Mucosa of stomach (tissue), 1 donor: ENCODE results near the gene PRICKLE2.

Experiments used
- H3K27me3 ChIP-seq: one replicate; pipeline ENCODE4 v1.7.0; 2013; ENCODE audit warnings: mild to moderate bottlenecking, low read length; ENCODE audit not compliant: control insufficient read depth, insufficient read depth
- H3K36me3 ChIP-seq: one replicate; pipeline ENCODE4 v1.7.0; 2013; ENCODE audit warnings: low read length; ENCODE audit not compliant: control insufficient read depth, insufficient read depth
- H3K4me1 ChIP-seq: one replicate; pipeline ENCODE4 v1.7.0; 2013; ENCODE audit warnings: mild to moderate bottlenecking, low read length; ENCODE audit not compliant: control insufficient read depth, insufficient read depth
- H3K4me3 ChIP-seq: one replicate; pipeline ENCODE4 v1.7.0; 2013; ENCODE audit warnings: low read length
- H3K9ac ChIP-seq: one replicate; pipeline ENCODE4 v1.7.0; 2013; ENCODE audit warnings: mild to moderate bottlenecking, low read length, moderate library complexity
- H3K9me3 ChIP-seq: one replicate; pipeline ENCODE4 v1.7.0; 2013; ENCODE audit warnings: mild to moderate bottlenecking, low read length, moderate library complexity; ENCODE audit not compliant: control insufficient read depth
- donor health status: Pancreatic carcinoma.

PRICKLE2 gene

GRCh38 chr3:64176461-64176996, 48.7 kb downstream of the PRICKLE2 start:
- Histone ChIP-seq H3K4me1 (no peaks in the 10 kb centered on the region), H3K36me3 (no peaks in the 10 kb centered on the region), H3K9ac (no peak overlapping the region), H3K27me3 (no peaks in the 10 kb centered on the region), H3K9me3 (no peaks in the 10 kb centered on the region), H3K4me3 (no peak overlapping the region)

- no peaks in the 10 kb centered on the region for H3K9me3 ChIP-seq
- H3K4me3 ChIP-seq = no peak overlapping the region
- no peaks in the 10 kb centered on the region for H3K36me3 ChIP-seq
- H3K4me1 ChIP-seq = no peaks in the 10 kb centered on the region
- no peak overlapping the region for H3K9ac ChIP-seq
- H3K27me3 ChIP-seq = no peaks in the 10 kb centered on the region
Measured at GRCh38 chr3:64174328-64174727, 50.9 kb downstream of the PRICKLE2 start.

GRCh38 chr3:64173563-64173962, 51.7 kb downstream of the PRICKLE2 start:
- Histone ChIP-seq H3K9me3 (no peaks in the 10 kb centered on the region), H3K9ac (no peak overlapping the region), H3K36me3 (no peaks in the 10 kb centered on the region), H3K4me3 (no peak overlapping the region), H3K27me3 (no peaks in the 10 kb centered on the region), H3K4me1 (no peaks in the 10 kb centered on the region)

GRCh38 chr3:64170270-64170669, 55.0 kb downstream of the PRICKLE2 start:
- no peaks in the 10 kb centered on the region for H3K9me3 ChIP-seq
- H3K27me3 ChIP-seq = no peaks in the 10 kb centered on the region
- no peaks in the 10 kb centered on the region for H3K4me1 ChIP-seq
- H3K4me3 ChIP-seq = no peak overlapping the region
- H3K9ac ChIP-seq = no peak overlapping the region
- no peaks in the 10 kb centered on the region for H3K36me3 ChIP-seq

- no peaks in the 10 kb centered on the region for H3K27me3 ChIP-seq
- no peaks in the 10 kb centered on the region for H3K4me1 ChIP-seq
- H3K36me3 ChIP-seq = no peaks in the 10 kb centered on the region
- H3K4me3 ChIP-seq = no peak overlapping the region
- no peaks in the 10 kb centered on the region for H3K9me3 ChIP-seq
- H3K9ac ChIP-seq = no peak overlapping the region
Measured at GRCh38 chr3:64167868-64168267, 57.4 kb downstream of the PRICKLE2 start.

- no peak overlapping the region for H3K4me3 ChIP-seq
- no peaks in the 10 kb centered on the region for H3K36me3 ChIP-seq
- H3K9ac ChIP-seq = no peak overlapping the region
- H3K27me3 ChIP-seq = no peaks in the 10 kb centered on the region
- no peaks in the 10 kb centered on the region for H3K4me1 ChIP-seq
- H3K9me3 ChIP-seq = no peaks in the 10 kb centered on the region
Measured at GRCh38 chr3:64167351-64167750, 57.9 kb downstream of the PRICKLE2 start.

- no peaks in the 10 kb centered on the region for H3K4me1 ChIP-seq
- H3K9ac ChIP-seq = no peak overlapping the region
- no peaks in the 10 kb centered on the region for H3K9me3 ChIP-seq
- no peaks in the 10 kb centered on the region for H3K36me3 ChIP-seq
- H3K4me3 ChIP-seq = no peak overlapping the region
- H3K27me3 ChIP-seq = no peaks in the 10 kb centered on the region
Measured at GRCh38 chr3:64166584-64167162, 58.6 kb downstream of the PRICKLE2 start.

GRCh38 chr3:64164349-64164748, 60.9 kb downstream of the PRICKLE2 start:
- H3K9ac ChIP-seq = no peak overlapping the region
- no peaks in the 10 kb centered on the region for H3K9me3 ChIP-seq
- no peaks in the 10 kb centered on the region for H3K36me3 ChIP-seq
- H3K4me1 ChIP-seq = no peaks in the 10 kb centered on the region
- H3K27me3 ChIP-seq = no peaks in the 10 kb centered on the region
- no peak overlapping the region for H3K4me3 ChIP-seq

- Histone ChIP-seq H3K9ac (no peak overlapping the region), H3K36me3 (no peaks in the 10 kb centered on the region), H3K27me3 (no peaks in the 10 kb centered on the region), H3K4me3 (no peak overlapping the region), H3K4me1 (no peaks in the 10 kb centered on the region), H3K9me3 (no peaks in the 10 kb centered on the region)
Measured at GRCh38 chr3:64163755-64164148, 61.5 kb downstream of the PRICKLE2 start.

- no peaks in the 10 kb centered on the region for H3K4me1 ChIP-seq
Measured at GRCh38 chr3:64163019-64163754, 62.1 kb downstream of the PRICKLE2 start.

GRCh38 chr3:64161481-64161952, 63.7 kb downstream of the PRICKLE2 start:
- H3K36me3 ChIP-seq = no peaks in the 10 kb centered on the region
- H3K27me3 ChIP-seq = no peaks in the 10 kb centered on the region
- no peaks in the 10 kb centered on the region for H3K9me3 ChIP-seq
- H3K9ac ChIP-seq = no peak overlapping the region
- no peaks in the 10 kb centered on the region for H3K4me1 ChIP-seq
- H3K4me3 ChIP-seq = no peak overlapping the region

More at GRCh38 chr3:64163019-64163754, 62.1 kb downstream of the PRICKLE2 start:
- no peaks in the 10 kb centered on the region for H3K27me3 ChIP-seq
- H3K9ac ChIP-seq = no peak overlapping the region
- H3K36me3 ChIP-seq = no peaks in the 10 kb centered on the region
- H3K9me3 ChIP-seq = no peaks in the 10 kb centered on the region
- H3K4me3 ChIP-seq = no peak overlapping the region

- Histone ChIP-seq H3K9ac (no peak overlapping the region), H3K9me3 (no peaks in the 10 kb centered on the region), H3K36me3 (no peaks in the 10 kb centered on the region), H3K4me1 (no peaks in the 10 kb centered on the region), H3K27me3 (no peaks in the 10 kb centered on the region), H3K4me3 (no peak overlapping the region)
Measured at GRCh38 chr3:64160000-64160695, 65.1 kb downstream of the PRICKLE2 start.
